Femur (tissue), 1 donor: ENCODE data around the gene CMKLR1.

Experiments
- DNase-seq: peaks from one replicate; pipeline ENCODE4 v3.0.0-alpha.2; 2017

Gene CMKLR1

GRCh38 chr12:108315486-108316105, 23.5 kb downstream of the CMKLR1 start:
- DNase-seq = no peak

GRCh38 chr12:108313606-108314351, 25.3 kb downstream of the CMKLR1 start:
- DNase-seq = peak; percentile 70

- DNase-seq = no peak
Measured at GRCh38 chr12:108313241-108313605, 25.9 kb downstream of the CMKLR1 start.

- peak; percentile 81 for DNase-seq
Measured at GRCh38 chr12:108312693-108313189, 26.4 kb downstream of the CMKLR1 start.

- no peak for DNase-seq
Measured at GRCh38 chr12:108312073-108312659, 26.9 kb downstream of the CMKLR1 start.

GRCh38 chr12:108311605-108312004, 27.5 kb downstream of the CMKLR1 start:
- no peak for DNase-seq

GRCh38 chr12:108310489-108310888, 28.6 kb downstream of the CMKLR1 start:
- peak; percentile 73 for DNase-seq

- DNase-seq = no peak
Measured at GRCh38 chr12:108309674-108310312, 29.3 kb downstream of the CMKLR1 start.

GRCh38 chr12:108308395-108309085, 30.6 kb downstream of the CMKLR1 start:
- DNase-seq = peak; percentile 54

- no peak for DNase-seq
Measured at GRCh38 chr12:108307006-108307405, 32.1 kb downstream of the CMKLR1 start.

GRCh38 chr12:108306506-108306905, 32.6 kb downstream of the CMKLR1 start:
- DNase-seq = no peak

- no peak for DNase-seq
Measured at GRCh38 chr12:108305991-108306501, 33.1 kb downstream of the CMKLR1 start.

GRCh38 chr12:108305520-108305919, 33.6 kb downstream of the CMKLR1 start:
- DNase-seq = peak; percentile 94

- peak; percentile 60 for DNase-seq
Measured at GRCh38 chr12:108304633-108305032, 34.5 kb downstream of the CMKLR1 start.

GRCh38 chr12:108303703-108304102, 35.4 kb downstream of the CMKLR1 start:
- DNase-seq = no peak

- DNase-seq = peak; percentile 94
Measured at GRCh38 chr12:108302403-108303311, 36.5 kb downstream of the CMKLR1 start.

- no peak for DNase-seq
Measured at GRCh38 chr12:108302016-108302402, 37.1 kb downstream of the CMKLR1 start.

GRCh38 chr12:108301346-108301745, 37.8 kb downstream of the CMKLR1 start:
- DNase-seq = no peak

GRCh38 chr12:108299980-108300696, 39.0 kb downstream of the CMKLR1 start:
- no peak for DNase-seq

GRCh38 chr12:108299516-108299915, 39.6 kb downstream of the CMKLR1 start:
- no peak for DNase-seq

GRCh38 chr12:108298761-108299275, 40.3 kb downstream of the CMKLR1 start:
- DNase-seq = no peak
